Esophagus muscularis mucosa (tissue), 4 donors: Measurements from ENCODE around the gene GATA6.

Experiments
- EP300 ChIP-seq: sonication (generic); formaldehyde crosslinking; IDR thresholded peaks from one replicate; pipeline ENCODE4 v1.6.1; 2017; ENCODE audit warnings: antibody characterized with exemption
- POLR2A ChIP-seq: fragments of 450-650 bp; IDR thresholded peaks from one replicate; pipeline ENCODE4 v1.6.1; 2017; ENCODE audit warnings: antibody characterized with exemption, moderate library complexity, mild to moderate bottlenecking, low read depth
- POLR2AphosphoS5 ChIP-seq, 2 donors: sonication (generic); formaldehyde crosslinking; IDR thresholded peaks; one replicate each; pipeline ENCODE4 v1.6.1; 2017; ENCODE audit warnings: antibody characterized with exemption in 2 of 2
- TF ChIP-seq, protein P1 (sequence below), 3 experiments: fragments of 200-600 bp in 2 of 3; fragments of 450-650 bp in 1 of 3; sonication (generic) in 2 of 3; IDR thresholded peaks; one replicate each; pipeline ENCODE4 v1.5.1; 2017 to 2019; ENCODE audit warnings: antibody characterized with exemption in 3 of 3, mild to moderate bottlenecking in 2 of 3, moderate library complexity in 1 of 3

DNA sequence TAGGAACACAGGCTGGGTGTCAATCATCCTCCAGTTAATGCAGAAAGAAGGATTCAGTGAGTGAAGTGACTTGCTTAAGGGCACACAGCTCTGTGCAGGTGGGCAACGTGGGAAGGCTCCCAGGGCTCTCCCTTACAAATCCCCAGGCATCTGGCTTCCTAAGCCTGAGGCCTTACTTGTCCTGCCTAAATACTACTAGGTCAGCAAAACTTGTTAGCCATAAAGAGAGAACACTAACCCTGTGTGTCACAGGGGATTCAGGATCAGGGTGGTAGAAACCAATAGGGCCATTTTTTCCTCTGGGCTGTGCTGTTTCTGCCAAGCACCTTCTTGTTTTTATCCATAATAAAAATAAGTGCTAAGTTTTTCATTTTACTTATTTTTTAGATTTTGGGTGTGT lies 55.0 kb downstream of the GATA6 start:
- TF ChIP-seq EP300: no peak
- TF ChIP-seq, protein P1, sequence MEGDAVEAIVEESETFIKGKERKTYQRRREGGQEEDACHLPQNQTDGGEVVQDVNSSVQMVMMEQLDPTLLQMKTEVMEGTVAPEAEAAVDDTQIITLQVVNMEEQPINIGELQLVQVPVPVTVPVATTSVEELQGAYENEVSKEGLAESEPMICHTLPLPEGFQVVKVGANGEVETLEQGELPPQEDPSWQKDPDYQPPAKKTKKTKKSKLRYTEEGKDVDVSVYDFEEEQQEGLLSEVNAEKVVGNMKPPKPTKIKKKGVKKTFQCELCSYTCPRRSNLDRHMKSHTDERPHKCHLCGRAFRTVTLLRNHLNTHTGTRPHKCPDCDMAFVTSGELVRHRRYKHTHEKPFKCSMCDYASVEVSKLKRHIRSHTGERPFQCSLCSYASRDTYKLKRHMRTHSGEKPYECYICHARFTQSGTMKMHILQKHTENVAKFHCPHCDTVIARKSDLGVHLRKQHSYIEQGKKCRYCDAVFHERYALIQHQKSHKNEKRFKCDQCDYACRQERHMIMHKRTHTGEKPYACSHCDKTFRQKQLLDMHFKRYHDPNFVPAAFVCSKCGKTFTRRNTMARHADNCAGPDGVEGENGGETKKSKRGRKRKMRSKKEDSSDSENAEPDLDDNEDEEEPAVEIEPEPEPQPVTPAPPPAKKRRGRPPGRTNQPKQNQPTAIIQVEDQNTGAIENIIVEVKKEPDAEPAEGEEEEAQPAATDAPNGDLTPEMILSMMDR (IDR thresholded peaks at IDR 0.05): no peak
- TF ChIP-seq POLR2AphosphoS5 (IDR thresholded peaks at IDR 0.05): no peak
- no peak for TF ChIP-seq POLR2A
